NT2/D1 (cell line): ENCODE results near the gene FBXW7.

Experiments used
- YY1 ChIP-seq: IDR thresholded peaks from 2 replicates; pipeline ENCODE4 v1.6.1; 2011; ENCODE audit not compliant: insufficient read length, insufficient read depth
- ZNF274 ChIP-seq: IDR thresholded peaks from 2 replicates; pipeline ENCODE4 v1.6.1; 2011; ENCODE audit warnings: mild to moderate bottlenecking, low read depth, low read length

DNA sequence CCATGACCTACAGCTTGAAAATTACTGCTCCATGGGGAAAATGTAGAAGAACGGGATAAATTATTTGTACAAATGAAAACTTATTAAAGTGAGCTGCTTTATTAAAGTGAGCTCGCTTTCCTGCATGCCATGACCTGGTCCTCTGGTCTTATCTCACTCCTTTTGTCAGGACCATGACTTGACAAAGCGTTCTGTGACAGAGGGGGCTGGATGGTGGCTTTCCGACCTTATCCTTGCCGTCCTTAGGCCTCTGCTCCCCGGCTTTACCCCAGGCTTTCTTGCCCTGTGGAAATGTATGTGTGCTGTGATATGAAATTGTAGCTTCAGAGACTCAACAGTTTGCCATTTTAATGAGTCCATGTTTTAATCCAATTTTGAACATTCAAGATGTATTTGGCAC, 44.0 kb upstream of the FBXW7 start:
- TF ChIP-seq YY1, result no peak
- TF ChIP-seq ZNF274, result no peak
